Chondrocyte (in vitro differentiated cells): ENCODE data around the gene BATF3. TPM values are rescaled to one million over a fixed set of nuclear protein-coding genes. Genes with fewer than 3 reads are reported as not detected.
"Not testable (repeated sequence)": the region's sequence is repeated elsewhere in the genome, so short reads cannot be mapped to it uniquely, and the experiment has no call there.

Experiments
- DNase-seq: peaks from one replicate; pipeline ENCODE4 v3.0.0; 2021; ENCODE audit warnings: mixed read lengths, low spot score
- H3K27ac Mint-ChIP-seq: one replicate; pipeline ENCODE4 v1.8.0; 2021; ENCODE audit warnings: mild to moderate bottlenecking, moderate library complexity, mixed read lengths; ENCODE audit not compliant: unreplicated experiment
- H3K27me3 Mint-ChIP-seq: 2 replicates; pipeline ENCODE4 v1.8.0; 2021; ENCODE audit warnings: low read depth, mixed read lengths
- H3K36me3 Mint-ChIP-seq: 2 replicates; pipeline ENCODE4 v1.8.0; 2021; ENCODE audit warnings: low read depth, mixed read lengths
- H3K4me1 Mint-ChIP-seq: 2 replicates; pipeline ENCODE4 v1.8.0; 2021; ENCODE audit warnings: low read depth, mild to moderate bottlenecking, mixed read lengths
- H3K4me3 Mint-ChIP-seq: one replicate; pipeline ENCODE4 v1.8.0; 2021; ENCODE audit warnings: mild to moderate bottlenecking, moderate library complexity, mixed read lengths; ENCODE audit not compliant: unreplicated experiment
- H3K9me3 Mint-ChIP-seq: 2 replicates; pipeline ENCODE4 v1.8.0; 2021; ENCODE audit warnings: low read depth, mixed read lengths
- CTCF ChIP-seq: fragments of 200-600 bp; sonication (generic); IDR thresholded peaks from 2 replicates; pipeline ENCODE4 v1.5.0; 2021; ENCODE audit warnings: antibody characterized with exemption, mild to moderate bottlenecking, moderate library complexity
- total RNA-seq: library from RNA; stranded (reverse); gene quantifications from 3 replicates; pipeline ENCODE4 v1.2.1, GENCODE V29; 2021

The BATF3 gene
- total RNA-seq, 1 donor from 2014 or later = 3.7 TPM

- peaks cover 2% of the 10 kb centered on the region for H3K9me3 Mint-ChIP-seq
- peaks cover 31% of the 10 kb centered on the region for H3K4me1 Mint-ChIP-seq
- H3K36me3 Mint-ChIP-seq = peaks cover 3% of the 10 kb centered on the region
- no peak for TF ChIP-seq CTCF
- H3K27ac Mint-ChIP-seq = no peak overlapping the region
- H3K27me3 Mint-ChIP-seq = peaks cover 14% of the 10 kb centered on the region
- peak overlapping the region; percentile 12 for H3K4me3 Mint-ChIP-seq
- DNase-seq = no peak
These were observed 35.0 kb downstream of the BATF3 start for GRCh38 chr1:212664409-212665199.

- H3K4me3 Mint-ChIP-seq, DNase-seq, H3K27ac Mint-ChIP-seq, H3K4me1 Mint-ChIP-seq, H3K36me3 Mint-ChIP-seq, H3K9me3 Mint-ChIP-seq: not testable (repeated sequence)
- peaks cover 29% of the 10 kb centered on the region for H3K27me3 Mint-ChIP-seq
These were observed 41.4 kb downstream of the BATF3 start for GRCh38 chr1:212658250-212658649.

GRCh38 chr1:212656730-212657129, 42.9 kb downstream of the BATF3 start:
- H3K4me1 Mint-ChIP-seq = peaks cover 5% of the 10 kb centered on the region
- no peaks in the 10 kb centered on the region for H3K36me3 Mint-ChIP-seq
- no peak for DNase-seq
- H3K4me3 Mint-ChIP-seq = no peak overlapping the region
- H3K27ac Mint-ChIP-seq = no peak overlapping the region
- no peak for TF ChIP-seq CTCF
- peaks cover 26% of the 10 kb centered on the region for H3K27me3 Mint-ChIP-seq
- no peaks in the 10 kb centered on the region for H3K9me3 Mint-ChIP-seq

- Mint-ChIP-seq H3K9me3 (no peaks in the 10 kb centered on the region), H3K4me1 (peaks cover 10% of the 10 kb centered on the region), H3K27ac (peak overlapping the region; percentile 2), H3K27me3 (peaks cover 21% of the 10 kb centered on the region), H3K36me3 (no peaks in the 10 kb centered on the region), H3K4me3 (no peak overlapping the region)
- no peak for TF ChIP-seq CTCF
- DNase-seq = no peak
These were observed 43.8 kb downstream of the BATF3 start for GRCh38 chr1:212655668-212656440.

GRCh38 chr1:212652609-212653008, 47.0 kb downstream of the BATF3 start:
- TF ChIP-seq CTCF = no peak
- Mint-ChIP-seq H3K4me1 (peaks cover 33% of the 10 kb centered on the region), H3K36me3 (no peaks in the 10 kb centered on the region), H3K9me3 (no peaks in the 10 kb centered on the region), H3K4me3 (no peak overlapping the region), H3K27me3 (peaks cover 6% of the 10 kb centered on the region), H3K27ac (no peak overlapping the region)
- DNase-seq = no peak
